Measurements from ENCODE around the gene TNS3.
"Not testable (repeated sequence)": the region's sequence is repeated elsewhere in the genome, so short reads cannot be mapped to it uniquely, and the experiment has no call there.

The TNS3 gene

DNA sequence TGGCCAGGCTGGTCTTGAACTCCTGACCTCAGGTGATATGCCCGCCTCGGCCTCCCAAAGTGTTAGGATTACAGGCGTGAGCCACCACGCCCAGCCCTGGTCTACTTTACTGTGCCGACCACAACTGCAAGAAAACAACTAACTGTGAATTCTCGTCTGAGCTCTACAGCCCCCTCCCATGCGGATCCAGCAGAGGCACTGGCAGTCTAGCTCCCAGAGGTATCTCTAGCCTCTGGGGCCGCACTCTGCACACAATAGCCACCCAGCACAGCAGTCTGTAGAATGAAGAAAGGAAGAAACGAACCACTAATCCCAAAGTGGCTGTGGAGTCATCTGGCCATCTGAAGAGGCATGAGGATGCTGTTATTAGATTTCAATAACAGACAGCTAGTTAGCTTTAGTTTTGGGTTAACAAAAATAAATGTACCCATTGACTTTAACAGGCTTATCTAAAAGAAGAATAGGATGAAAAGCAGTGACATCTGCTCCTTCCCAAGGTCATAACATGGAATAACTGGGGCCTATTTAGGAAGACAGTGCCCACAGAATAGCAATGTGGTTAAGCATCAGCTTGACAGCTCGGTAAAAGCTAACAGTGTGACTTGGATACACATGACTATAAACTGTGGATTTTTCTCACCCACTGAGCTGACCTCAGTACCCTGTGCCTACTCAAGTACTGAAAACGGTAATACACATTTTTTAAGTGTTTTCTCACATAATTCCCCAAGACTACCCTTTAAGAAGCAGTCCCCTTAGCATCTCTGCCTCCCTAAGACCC lies 131.9 kb downstream of the TNS3 start:
- DNase-seq, result peak; percentile 46 to 74 (median 68)

DNA sequence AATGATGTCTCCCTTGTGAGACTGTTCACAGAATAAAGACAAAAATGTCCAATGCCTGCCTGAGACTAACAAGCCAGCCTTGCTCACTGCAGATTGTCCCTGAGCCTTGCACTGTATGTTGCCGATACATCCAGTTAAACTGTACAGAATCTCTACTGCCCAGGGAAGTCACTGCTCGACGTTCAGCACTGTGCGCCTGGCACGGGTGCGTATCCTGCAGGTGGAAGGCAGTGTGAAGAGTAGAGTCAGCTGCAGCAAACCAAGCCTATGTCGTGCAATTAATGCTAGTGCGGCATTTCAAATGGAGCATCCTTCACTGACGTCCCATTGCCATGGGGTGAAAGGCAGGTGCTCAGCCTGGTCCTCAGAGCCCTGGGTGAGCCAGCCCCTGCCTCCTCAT lies 132.9 kb downstream of the TNS3 start:
- no peak for DNase-seq

DNA sequence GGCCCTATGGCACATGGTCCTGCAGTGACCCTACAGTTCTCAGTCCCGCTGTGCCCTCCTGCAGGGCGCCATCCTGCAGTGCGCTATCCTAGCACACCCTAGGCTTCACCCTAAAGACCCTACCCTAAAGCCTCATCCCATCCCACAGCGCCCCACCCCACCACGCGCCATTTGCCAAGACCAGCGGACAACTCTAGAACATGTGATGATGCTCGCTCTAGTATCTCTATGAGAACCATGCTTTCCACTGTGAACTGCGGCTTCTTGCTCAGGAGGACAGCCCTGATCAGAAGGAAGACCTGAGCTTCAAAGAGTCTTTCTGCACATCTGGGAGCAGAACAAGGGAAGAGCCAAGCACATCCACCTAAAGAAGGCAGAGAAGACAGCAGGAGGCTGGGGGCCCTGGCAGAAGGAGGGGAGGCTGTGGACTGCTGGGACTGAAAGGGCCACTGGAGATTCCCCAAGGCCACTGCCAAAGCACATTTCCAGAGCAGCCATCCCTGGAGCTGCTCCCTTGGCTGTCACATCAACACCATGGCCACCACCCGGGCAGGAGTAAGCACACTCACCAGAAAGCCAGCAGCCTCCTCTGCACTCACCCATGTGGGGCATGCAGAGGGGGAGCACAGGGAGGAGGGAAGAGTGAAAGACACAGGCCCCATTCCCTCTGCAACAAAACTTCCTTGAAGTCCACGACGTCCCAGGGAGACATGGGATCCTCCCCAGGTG lies 134.1 kb downstream of the TNS3 start:
- peak in 1 of 4 experiments; percentile 3 for DNase-seq

DNA sequence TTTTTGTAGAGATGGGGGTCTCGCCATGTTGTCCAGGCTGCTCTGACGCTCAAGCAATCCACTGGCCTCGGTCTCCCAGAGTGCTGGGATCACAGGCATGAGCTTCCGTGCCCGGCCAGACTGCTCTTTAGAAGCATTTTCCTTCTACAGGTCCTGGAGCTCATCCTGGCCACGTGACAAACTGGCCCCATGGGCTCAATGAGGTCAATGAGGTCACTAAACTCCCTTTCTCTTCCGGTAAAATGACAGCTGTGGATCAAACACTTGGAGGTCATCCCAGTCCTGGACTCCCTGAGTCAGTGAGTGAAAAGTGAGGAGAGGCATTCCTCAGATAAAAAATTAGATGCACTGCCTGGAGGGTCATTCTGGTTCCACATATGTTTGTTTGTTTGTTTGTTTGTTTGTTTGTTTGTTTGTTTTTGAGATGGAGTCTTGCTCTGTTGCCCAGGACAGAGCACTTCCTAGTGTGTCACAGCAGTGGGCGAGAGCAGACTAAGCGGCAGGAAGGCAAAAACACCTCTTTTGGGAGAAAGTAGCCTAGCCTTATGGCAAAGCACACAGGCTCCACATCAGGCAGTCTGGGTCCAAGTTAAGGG lies 134.9 kb downstream of the TNS3 start:
- peak in 1 of 4 experiments; percentile 14 for DNase-seq

DNA sequence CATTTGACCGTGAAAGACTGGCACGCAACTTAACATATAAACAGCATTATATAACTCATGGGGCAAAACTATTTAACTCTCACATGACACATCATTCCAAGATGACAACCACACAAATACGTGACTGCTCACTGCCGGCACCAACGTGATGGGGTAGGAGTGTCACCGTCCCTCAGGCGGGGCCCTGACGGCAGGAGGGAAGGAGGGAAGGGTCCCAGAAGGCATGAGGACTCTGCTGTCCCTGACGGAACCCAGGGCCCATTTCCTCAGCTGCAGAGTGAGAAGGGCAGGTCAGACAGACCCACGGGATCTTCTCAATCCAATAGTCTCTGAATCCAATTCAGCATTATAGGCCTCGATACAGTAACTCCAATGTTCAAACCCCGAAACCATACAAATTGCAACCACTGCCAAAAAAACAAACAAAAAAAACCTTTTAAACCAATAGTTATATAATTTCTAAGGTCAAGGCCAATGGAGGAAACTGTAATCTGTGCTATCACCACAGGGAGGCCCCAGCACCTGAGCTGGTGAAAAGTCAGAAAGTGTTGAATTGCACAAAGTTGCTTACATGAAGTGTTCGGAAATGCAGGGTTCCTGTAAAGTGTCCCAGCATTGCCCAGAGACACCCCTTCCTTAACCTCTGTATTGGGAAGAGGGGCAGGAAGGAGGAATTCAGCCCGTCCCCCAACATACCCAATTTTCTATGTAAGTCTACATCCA lies 137.4 kb downstream of the TNS3 start:
- DNase-seq, result peak in 2 of 4 experiments; percentile 38 to 50

DNA sequence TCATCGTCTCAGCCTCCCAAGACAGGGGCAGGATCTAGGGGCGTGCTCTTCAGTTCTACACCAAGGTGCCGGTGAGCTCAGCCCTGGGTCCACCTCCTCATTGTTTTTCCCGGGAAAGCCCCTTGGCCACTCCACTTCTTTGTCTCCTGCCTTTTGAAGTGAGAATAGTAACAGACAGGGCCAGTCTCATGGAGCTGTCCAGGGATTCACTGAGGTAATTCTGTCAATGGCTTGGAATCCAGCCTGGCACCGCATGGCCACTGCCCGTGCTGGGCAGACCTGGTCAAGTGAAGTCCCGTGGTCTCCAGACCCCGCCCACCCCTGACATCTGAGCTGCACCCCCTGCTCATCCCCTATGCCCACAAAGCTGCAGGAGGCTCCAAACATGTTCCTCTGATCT lies 138.9 kb downstream of the TNS3 start:
- DNase-seq, result no peak

DNA sequence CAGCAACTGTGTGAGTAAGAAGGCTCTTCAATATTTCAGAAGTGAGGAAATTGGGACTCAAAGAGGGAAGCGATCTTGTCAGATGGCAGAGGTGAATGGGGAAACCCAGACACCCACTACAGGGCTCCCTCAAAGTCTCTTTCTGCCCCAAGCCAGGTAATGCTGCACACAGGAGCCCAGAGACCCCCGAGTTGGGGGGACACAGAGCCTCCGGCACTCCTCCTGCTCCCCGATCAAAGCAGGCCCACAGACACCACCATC lies 139.4 kb downstream of the TNS3 start:
- DNase-seq, result peak in 3 of 4 experiments; percentile 55 to 70 (median 70)

DNA sequence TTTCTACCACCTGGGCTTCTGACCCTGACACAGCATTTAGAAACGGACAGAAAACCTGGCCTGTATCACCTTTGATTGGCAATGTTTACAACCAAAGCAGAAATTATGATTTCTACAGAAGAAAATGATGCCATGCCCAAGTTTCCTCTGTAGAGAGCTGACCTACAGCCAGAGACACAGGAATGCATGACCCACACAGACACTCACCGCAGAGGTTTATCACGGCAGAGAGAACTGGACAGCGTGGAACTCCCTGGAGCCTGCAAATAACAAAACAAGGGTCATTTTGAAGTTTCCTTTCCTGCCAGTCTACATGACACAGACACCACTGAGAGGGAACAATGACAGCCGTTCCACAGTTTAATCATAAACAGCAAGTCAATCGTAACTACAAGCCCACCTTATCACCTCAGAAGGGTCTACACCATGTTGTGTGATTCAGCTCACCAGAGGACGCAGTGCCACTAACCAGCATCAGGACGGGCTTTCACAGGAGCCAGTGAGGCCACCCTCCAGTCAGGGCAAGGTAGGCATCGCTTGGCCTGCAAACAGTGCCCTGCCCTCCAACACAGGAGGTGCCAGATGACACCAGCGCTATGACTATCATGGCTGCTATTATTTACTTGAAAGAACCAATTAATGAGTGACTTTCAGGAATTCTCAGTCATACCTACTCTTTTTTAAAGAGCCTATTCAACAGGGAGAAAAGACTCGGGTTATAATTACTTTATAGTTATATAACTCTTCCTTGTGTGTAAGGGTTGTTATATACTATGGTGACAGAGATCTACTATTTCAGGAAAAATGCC lies 139.9 kb downstream of the TNS3 start:
- DNase-seq, result no peak

DNA sequence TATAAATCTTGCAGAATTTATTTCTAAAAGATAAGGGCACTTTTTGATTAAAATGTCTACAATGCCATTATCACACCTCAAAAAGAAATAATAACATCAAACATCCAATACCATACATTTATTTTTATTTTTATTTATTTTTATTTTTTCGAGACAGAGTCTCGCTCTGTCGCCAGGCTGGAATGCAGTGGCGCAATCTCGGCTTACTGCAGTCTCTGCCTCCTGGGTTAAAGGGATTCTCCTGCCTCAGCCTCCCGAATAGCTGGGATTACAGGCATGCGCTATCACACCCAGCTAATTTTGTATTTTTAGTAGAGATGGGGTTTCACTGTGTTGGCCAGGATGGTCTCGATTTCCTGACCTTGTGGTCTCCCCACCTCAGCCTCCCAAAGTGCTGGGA lies 140.9 kb downstream of the TNS3 start:
- DNase-seq, result not testable (repeated sequence)

DNA sequence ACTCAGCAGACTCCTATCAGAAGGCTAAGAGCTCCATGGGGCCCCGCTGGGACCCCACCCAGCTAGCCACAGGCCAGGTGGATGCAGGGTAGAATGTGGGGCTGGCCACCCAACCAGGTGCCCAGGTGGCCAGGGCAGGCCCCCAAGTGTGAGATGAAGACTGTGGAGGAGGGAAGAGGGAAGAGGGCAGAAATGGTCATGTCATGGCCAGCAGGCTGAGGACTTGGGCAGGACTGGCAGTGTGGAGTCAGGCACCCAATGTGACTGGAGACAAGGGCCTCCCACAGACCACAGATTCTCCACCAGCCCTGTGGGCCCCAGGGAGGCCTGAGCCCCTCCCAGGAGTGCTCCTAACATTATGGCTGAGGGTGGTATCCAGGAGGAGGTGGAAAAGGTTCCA lies 141.6 kb downstream of the TNS3 start:
- DNase-seq, result no peak

DNA sequence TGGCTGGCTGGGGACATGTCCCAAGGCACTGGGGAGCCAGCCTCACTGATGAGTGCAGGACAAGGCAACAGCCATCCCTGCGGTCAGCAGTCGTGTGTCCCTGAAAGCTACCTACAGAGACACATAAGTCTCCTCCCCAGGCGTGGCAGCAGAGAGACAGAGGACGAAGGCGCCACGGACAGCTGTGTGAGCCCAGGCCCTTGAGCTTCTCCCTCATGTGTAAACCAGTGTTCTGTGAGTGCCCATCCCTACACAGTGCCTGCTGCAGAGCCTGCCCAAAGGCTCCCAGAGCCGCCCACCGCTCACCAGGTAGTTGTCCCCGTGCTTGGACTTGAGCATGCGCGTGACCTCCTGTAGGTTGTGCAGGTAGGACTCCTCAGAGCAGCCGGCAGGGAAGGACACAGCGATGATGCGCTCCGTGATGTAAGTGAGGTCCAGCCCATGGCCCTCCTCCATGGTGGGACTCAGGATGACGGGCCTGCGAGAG lies 142.7 kb downstream of the TNS3 start:
- no peak for DNase-seq

DNA sequence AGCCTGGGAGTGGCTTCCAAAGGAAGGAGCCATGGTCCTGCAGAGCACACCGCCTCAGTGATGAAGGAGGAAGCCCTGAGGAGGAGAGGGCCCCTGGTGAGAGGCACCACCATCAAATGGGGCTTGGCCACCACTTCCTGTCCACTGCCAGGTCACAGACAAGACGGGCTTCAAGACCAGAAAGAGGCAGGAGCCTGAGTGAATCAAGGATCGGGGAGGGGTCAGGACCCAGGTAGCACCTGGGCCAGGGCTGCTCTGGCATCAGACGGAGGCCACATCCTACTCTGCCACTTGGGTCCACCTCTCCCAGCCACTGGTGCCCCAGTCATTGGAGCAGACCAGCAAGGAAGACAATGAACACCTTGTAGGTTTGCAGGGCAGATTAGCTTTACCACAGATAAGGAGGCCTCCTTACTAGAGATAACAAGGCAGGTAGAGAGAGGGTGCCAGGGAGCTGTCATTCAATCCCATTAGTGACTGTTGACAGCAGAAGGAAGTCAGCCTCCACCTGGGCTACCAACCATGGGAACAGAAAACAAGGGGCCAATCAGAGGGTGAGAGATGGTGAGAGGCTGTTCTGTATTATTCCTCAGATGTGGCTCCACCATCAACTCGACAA lies 143.4 kb downstream of the TNS3 start:
- no peak for DNase-seq

DNA sequence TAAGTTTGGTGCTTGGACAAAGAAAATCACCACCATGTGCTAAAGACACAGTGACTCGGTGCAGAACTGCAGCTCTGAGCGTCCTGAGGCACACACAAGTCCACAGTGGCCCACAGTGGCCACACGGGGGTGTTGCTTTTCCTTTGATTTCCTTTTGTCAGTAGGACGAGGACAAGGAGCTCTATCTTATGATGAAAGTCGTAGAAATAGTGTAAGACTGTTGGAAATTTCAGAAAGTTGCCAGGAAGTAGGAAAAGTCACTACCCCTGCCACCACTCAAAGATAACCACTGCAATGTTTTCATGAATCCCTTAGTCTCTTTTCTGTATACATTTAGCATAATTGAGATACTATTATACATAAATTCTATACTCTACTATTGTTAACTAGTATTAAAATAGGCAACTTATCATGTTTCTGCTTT lies 146.0 kb downstream of the TNS3 start:
- DNase-seq, result peak; percentile 51 to 69 (median 65)

DNA sequence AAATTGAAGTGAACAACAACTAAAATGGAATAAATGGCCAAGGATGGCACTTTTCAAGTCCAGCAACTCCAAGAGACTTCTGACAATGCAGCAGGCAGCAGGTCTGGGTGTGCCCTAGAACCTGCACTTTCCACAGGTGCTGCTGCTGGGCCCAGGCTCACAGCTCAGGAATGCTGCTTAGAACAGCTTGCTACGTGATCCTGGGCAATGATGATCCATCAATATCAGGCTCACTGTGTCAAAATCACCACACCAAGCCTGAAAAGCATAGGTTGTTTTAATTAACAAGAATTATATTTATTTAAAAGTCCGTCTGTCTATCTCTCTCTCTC lies 148.4 kb downstream of the TNS3 start:
- no peak for DNase-seq

DNA sequence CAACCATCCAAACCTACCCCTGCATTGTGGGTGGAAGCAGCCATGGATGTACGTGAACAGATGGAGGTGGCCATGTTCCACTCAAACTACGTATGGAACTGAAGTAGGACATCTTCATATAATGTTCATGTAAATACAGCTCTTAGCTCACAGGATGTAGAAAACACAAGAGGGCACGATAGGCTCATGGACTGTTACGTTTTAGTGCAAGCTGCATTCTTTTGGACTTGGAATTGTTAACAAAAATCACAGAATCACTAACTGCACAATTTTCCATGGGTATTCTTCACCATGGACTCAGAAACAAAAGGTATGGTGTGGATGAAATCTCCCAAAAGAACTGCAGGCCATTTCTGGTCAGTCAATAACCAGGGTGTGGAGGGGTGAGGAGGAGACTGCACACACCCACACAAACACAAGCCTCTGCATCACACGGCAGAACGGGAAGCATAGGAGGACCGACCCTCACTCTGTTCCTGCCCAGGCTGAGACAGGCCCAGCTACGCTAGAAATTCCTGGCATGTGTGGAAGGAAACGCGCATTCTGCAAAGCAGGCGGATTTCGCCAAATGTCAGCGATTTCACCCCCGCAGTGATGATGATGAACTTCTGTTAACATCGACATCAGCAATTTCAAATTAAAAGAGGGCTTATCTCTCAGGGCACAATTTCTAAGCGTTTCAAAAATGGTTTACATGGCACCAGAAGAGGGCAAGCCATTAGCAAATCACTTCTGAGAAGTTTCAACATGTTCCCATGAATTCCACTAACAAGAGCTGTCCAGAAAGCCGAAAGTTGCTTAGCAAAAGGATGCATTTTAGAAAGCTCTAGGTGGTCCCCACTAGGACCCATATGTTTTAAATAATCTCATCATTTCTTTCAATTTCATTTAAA lies 149.0 kb downstream of the TNS3 start:
- peak; percentile 52 to 77 (median 74) for DNase-seq

DNA sequence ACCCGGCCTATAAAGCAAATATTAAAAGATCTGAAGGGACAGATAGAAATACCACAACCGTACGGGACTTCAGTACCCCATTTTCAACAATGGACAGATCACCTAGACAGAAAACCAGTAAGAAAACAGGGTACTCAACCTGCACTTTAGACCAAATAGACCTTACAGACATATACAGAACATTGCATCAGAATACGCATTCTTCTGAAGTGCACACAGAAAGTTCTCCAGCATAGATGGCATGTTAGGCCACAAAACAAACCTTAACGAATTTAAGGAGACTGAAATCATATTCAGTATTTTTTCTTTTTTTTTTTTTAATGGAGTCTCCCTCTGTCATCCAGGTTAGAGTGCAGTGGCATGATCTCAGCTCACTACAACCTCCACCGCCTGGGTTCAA lies 151.5 kb downstream of the TNS3 start:
- DNase-seq, result no peak

DNA sequence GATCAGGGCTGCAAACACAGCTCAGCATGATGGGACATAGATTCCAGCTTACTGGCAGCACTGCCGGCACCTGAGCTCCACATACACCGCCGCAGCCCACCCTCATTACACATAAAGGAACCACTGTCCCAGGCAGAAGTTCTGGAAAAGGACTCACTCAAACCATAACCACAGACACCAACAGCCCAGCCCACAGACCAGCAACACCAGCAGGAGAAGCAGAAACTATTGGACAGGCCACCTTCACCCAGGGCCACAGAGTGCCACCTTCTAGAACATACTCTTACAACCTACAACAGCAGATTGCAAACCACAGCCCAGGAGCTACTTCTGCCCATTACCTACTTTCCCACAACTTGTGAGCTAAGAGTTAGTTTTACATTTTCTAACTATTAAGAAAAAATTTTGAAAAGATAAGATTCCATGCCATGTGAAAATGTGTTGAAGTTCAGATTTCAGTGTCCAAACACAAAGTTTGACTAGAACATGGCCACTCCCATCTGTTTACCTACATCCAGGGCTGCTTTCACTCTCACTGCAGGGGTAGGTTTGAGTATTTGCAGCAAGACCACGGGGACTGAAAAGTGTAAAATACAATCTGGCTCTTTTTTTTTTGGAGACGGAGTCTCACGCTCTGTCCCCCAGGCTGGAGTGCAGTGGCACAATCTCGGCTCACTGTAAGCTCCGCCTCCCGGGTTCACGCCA lies 153.0 kb downstream of the TNS3 start:
- no peak for DNase-seq

DNA sequence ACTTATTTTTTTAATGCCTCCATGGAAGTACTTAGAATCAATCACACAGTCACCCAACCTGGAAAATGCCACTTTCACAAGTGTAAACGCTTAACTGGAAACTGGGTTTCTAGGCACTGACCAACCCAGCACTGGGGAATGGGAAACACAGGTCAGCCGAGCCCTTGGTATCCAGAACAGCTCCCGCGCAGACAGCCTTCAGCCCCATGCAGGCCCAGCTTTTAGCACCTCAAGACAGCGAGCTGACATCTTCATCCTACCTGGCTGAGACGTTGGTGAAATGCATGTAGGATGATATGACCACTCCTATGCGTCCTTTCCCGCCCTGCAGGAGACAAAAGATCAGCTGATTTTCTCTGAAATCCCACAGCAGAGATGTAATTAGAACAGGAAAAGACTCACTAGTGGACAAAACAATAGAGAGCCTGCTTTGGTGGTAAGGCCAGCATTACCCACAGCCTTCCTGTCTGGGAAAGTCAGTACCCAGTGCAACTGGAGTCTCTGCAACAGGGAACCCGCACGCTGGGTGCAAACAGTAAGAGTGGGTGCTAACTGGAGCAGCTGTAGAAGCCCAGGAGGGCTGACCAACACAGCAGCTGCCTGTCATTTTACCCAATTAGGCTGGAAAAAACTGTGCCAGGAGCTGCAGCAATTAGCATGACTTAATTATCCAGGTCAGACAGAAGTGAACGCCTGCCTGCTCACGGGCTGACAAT lies 153.7 kb downstream of the TNS3 start:
- no peak for DNase-seq

DNA sequence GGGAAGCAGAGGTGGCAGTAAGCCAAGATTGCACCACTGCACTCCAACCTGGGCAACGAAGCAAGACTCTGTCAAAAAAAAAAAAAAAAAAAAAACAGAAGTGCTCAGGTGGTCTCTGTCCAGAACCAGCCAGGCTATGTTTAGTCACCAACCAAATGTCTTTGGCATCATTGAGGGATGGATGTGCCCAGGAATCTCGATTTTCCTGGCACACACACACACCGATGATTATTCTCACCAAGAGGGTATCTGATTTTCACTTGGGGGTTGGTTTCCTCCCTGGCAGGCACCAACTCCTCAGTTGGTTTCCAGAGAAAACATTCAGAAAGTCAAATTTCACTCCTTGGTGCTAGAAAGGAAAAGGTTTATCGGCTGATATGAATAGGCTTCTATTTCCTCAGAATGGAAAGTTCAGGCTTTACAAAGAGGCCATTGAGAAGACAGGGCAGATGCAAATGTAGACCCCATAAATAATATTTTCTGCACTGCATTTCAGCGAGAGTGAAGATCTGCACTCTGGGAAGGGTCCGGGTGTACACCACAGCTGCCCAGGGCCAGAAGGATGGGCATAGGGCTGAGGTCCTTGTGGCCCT lies 154.8 kb downstream of the TNS3 start:
- DNase-seq, result peak in 1 of 4 experiments; percentile 1
